ENCODE data around the gene CDKL2. TPM values are rescaled to one million over a fixed set of nuclear protein-coding genes. Genes with fewer than 3 reads are reported as not detected.

Gene CDKL2
- total and polyA plus RNA-seq, 9 of the 15 experiments (the other 6 are each of a cell fraction or from before 2014, with no cell fraction given): 0.01 to 0.16 TPM; not detected in 7

DNA sequence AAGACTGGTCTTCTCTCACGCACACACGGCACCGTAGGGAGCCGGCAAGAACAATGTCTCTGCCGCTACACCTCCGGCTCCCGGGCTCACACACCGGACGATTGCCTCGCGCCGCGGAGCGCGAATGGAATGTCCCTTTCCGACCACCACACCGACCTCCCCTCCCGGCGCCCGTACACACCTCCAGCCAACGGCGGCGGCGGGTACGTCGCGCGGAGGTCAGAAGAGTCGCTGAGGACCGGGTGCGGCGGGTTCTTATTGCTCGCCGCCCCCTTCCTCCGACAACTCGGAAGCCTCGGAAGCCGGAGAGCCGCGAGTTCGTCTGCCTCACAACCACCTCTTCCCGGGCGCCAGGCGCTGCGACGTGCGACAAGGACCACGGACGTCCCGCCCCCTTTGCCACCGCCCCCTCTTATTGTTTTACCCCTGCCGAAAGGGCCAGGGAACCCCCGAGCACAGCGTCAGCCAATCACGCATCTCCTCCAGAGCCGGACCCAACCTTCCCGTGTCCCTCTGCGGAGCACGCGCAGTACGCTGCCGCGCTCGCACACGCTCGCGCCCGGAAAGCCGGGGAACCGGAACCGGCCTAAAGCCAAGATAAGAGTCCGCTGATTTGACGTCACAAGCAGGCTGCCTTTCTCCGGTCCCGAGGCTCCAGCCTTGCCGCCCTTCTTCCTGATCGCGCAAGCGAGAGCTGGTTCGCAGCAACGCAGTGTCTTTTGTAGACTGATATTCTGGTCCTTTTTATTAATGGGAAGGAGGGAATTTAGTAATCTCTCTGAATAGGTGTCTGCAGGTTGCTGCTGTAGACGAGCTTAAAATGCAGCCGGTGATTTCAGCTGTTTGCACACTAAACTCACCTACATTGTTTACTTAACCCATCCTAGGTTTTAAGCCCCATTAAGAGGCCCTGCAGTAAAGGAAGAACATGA, 43.0 kb upstream of the CDKL2 start, which contains the start of gene G3BP2 (continued):
- 0 out of 2 replicates have a peak, but pooled peaks have one; percentile 18 for TF ChIP-seq CC2D1A (IDR thresholded peaks at IDR 0.05)
- TF ChIP-seq TEAD4 (IDR thresholded peaks at IDR 0.05; ENCODE audit: low read length): no peak
- no peak for TF ChIP-seq TEAD4 (CRISPR knock-in tag; IDR thresholded peaks at IDR 0.05; ENCODE audit: borderline replicate concordance)
- no peak for TF ChIP-seq NFXL1 (CRISPR knock-in tag; IDR thresholded peaks at IDR 0.05)
- no peak for TF ChIP-seq TBL1XR1 (IDR thresholded peaks at IDR 0.05; ENCODE audit: low read length in 2 of 2)
- no peak for TF ChIP-seq IRF2 (CRISPR knock-in tag; IDR thresholded peaks at IDR 0.05)
- TF ChIP-seq HDAC3 (IDR thresholded peaks at IDR 0.05; ENCODE audit: borderline replicate concordance, partially characterized antibody): no peak
- TF ChIP-seq, protein P1, sequence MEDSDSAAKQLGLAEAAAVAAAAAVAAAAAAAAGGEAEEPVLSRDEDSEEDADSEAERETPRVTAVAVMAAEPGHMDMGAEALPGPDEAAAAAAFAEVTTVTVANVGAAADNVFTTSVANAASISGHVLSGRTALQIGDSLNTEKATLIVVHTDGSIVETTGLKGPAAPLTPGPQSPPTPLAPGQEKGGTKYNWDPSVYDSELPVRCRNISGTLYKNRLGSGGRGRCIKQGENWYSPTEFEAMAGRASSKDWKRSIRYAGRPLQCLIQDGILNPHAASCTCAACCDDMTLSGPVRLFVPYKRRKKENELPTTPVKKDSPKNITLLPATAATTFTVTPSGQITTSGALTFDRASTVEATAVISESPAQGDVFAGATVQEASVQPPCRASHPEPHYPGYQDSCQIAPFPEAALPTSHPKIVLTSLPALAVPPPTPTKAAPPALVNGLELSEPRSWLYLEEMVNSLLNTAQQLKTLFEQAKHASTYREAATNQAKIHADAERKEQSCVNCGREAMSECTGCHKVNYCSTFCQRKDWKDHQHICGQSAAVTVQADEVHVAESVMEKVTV (CRISPR knock-in tag; IDR thresholded peaks at IDR 0.05): no peak
- no peak for TF ChIP-seq POU5F1 (IDR thresholded peaks at IDR 0.05; ENCODE audit: borderline replicate concordance, low read depth, low read length, partially characterized antibody)
- TF ChIP-seq DACH1 (IDR thresholded peaks at IDR 0.05; ENCODE audit: partially characterized antibody): no peak
- peak; percentile 41 for TF ChIP-seq PRPF4 (IDR thresholded peaks at IDR 0.05; ENCODE audit: insufficient read depth, low read depth, low read length, poor library complexity, severe bottlenecking)
- TF ChIP-seq SETDB1 (IDR thresholded peaks at IDR 0.05; ENCODE audit: low read length): no peak
- no peak for TF ChIP-seq RUNX1 (IDR thresholded peaks at IDR 0.05; ENCODE audit: low read depth)
- TF ChIP-seq ZNF24 (IDR thresholded peaks at IDR 0.05): peak; percentile 12; the same call in 1 of the 2 replicates
- no peak for TF ChIP-seq ZNF12 (CRISPR knock-in tag; IDR thresholded peaks at IDR 0.05)
- TF ChIP-seq POLR2A (conservative IDR thresholded peaks at IDR 0.05): peak; percentile 94
- no peak for TF ChIP-seq SMC3 (conservative IDR thresholded peaks at IDR 0.05; ENCODE audit: insufficient read depth, low read depth, low read length)
- TF ChIP-seq PCBP1 (IDR thresholded peaks at IDR 0.05; ENCODE audit: low read depth, low read length, poor library complexity, severe bottlenecking): peak; percentile 75
- TF ChIP-seq, protein P2, sequence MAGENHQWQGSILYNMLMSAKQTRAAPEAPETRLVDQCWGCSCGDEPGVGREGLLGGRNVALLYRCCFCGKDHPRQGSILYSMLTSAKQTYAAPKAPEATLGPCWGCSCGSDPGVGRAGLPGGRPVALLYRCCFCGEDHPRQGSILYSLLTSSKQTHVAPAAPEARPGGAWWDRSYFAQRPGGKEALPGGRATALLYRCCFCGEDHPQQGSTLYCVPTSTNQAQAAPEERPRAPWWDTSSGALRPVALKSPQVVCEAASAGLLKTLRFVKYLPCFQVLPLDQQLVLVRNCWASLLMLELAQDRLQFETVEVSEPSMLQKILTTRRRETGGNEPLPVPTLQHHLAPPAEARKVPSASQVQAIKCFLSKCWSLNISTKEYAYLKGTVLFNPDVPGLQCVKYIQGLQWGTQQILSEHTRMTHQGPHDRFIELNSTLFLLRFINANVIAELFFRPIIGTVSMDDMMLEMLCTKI (IDR thresholded peaks at IDR 0.05; ENCODE audit: partially characterized antibody): no peak
- TF ChIP-seq, protein P3, sequence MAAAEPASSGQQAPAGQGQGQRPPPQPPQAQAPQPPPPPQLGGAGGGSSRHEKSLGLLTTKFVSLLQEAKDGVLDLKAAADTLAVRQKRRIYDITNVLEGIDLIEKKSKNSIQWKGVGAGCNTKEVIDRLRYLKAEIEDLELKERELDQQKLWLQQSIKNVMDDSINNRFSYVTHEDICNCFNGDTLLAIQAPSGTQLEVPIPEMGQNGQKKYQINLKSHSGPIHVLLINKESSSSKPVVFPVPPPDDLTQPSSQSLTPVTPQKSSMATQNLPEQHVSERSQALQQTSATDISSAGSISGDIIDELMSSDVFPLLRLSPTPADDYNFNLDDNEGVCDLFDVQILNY (CRISPR knock-in tag; IDR thresholded peaks at IDR 0.05): peak; percentile 72; the same call in 1 of the 2 replicates
- TF ChIP-seq, protein P4, sequence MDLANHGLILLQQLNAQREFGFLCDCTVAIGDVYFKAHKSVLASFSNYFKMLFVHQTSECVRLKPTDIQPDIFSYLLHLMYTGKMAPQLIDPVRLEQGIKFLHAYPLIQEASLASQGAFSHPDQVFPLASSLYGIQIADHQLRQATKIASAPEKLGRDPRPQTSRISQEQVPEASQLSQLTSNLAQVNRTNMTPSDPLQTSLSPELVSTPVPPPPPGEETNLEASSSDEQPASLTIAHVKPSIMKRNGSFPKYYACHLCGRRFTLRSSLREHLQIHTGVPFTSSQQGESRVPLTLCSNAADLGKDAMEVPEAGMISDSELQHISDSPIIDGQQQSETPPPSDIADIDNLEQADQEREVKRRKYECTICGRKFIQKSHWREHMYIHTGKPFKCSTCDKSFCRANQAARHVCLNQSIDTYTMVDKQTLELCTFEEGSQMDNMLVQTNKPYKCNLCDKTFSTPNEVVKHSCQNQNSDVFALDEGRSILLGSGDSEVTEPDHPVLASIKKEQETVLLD (IDR thresholded peaks at IDR 0.05): peak; percentile 90
- TF ChIP-seq SRSF7 (optimal IDR thresholded peaks at IDR 0.05; ENCODE audit: low read depth, low read length): no peak
- TF ChIP-seq NR1H2 (CRISPR knock-in tag; IDR thresholded peaks at IDR 0.05): no peak
- no peak for TF ChIP-seq HIVEP1 (CRISPR knock-in tag; IDR thresholded peaks at IDR 0.05)
- no peak for TF ChIP-seq PTRF (tag; IDR thresholded peaks at IDR 0.05)

Data from K562 (cell line).